ENCODE data around the gene IKZF5.

Gene IKZF5

DNA sequence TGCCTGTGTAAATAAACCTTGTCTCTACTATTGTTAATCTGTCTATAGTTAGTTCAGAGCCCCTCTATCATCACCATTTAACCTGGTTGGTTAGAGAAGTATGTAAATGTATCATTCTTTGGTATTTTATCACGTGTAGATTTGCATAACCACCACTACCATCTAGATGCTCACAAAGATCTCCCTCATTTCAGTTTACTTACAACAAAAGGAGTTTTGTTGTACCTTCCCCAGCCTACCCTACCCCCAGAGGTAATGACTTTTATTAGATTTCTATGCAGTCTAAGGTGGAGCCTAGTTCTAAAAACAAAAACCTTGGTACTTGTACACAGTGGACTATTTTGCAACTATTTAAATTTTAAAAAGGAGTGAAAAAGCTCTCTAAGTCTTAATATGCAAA lies 17.7 kb upstream of the IKZF5 start:
- no peak for DNase-seq (ENCODE audit: extremely low read depth, low read depth)
- no peak for TF ChIP-seq CTCF (IDR thresholded peaks at IDR 0.05; ENCODE audit: low read depth, low read length)

DNA sequence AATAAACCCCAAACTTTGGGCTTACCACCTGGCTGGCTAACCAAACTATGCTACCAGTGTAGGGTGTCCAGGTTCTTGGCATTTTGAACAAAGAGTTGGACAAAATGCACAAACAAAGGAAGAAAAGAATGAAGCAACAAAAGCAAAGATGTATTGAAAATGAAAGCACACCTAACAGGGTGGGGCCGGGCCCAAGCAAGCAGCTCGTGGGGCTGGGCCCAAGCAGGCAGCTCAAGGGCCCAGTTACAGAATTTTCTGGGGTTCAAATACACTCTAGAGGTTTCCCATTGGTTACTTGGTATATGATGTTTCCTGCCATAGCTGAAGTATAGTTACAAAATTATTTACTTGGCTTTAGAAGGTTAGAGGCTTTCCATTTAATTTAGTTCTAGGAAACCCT lies 15.9 kb upstream of the IKZF5 start:
- no peak for DNase-seq (ENCODE audit: extremely low read depth, low read depth)

GRCh38 chr10:123021517-123021916 lies 12.9 kb upstream of the IKZF5 start:
- no peak for DNase-seq (ENCODE audit: extremely low read depth, low read depth)
- peak; percentile 9 for TF ChIP-seq CTCF (IDR thresholded peaks at IDR 0.05; ENCODE audit: low read depth, low read length)

More for the DNA sequence above, 15.9 kb upstream of the IKZF5 start:
- TF ChIP-seq CTCF (IDR thresholded peaks at IDR 0.05; ENCODE audit: low read depth, low read length) = no peak

DNA sequence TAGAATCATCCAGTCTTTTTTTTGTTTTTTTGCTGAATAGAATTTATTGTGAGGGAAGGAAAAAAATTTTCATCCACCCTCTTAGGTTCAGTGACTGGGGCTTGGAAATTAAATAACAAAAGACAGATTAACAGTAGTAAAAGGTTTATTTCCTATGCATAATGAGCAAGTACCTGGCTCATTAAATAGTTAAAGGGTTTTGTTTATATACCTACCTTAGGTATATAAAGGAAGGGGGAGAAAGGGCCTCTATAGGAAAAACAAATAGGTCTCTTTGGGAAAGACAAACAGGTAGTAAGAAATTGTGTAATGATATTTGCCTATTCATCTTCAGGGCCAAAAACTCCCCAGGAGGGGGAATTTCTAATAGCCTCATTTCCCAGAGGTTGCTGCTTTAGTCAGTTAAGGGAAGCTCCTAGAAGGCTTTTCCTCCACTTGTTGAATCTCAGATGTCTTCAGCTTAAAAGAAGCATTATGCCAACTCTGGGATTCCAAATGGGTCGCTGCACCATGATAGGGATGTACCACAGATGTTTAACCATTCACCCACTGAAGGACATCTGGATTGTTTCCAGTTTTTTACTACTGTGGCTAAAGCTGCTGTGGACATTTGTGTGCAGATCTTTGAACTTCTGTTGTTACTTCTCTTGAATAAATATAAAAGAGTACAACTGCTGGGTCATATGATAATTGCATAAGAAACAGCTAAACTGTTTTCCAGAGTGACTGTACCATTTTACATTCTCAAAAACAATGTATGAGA lies 11.5 kb upstream of the IKZF5 start:
- no peak for TF ChIP-seq CTCF (IDR thresholded peaks at IDR 0.05; ENCODE audit: low read depth, low read length)
- no peak for DNase-seq (ENCODE audit: extremely low read depth, low read depth)

- no peak for DNase-seq (ENCODE audit: extremely low read depth, low read depth)
These were observed 10.7 kb upstream of the IKZF5 start for GRCh38 chr10:123019264-123019663.

DNA sequence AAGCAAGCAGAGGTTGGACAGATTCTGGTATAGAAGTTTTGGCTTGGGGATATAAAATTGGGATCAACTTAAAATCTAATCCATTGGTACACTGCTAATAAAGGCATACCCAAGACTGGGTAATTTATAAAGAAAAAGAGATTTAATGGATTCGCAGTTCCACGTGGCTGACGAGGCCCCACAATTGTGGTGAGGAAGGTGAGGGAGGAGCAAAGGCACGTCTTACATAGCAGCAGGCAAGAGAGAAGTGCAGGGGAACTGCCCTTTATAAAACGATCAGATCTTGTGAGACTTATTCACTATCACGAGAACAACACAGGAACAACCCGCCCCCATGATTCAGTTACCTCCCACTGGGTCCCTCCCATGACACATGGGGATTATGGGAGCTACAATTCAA lies 9.9 kb upstream of the IKZF5 start:
- TF ChIP-seq CTCF (IDR thresholded peaks at IDR 0.05; ENCODE audit: low read depth, low read length) = no peak
- DNase-seq (ENCODE audit: extremely low read depth, low read depth) = no peak

More at GRCh38 chr10:123019264-123019663, 10.7 kb upstream of the IKZF5 start:
- TF ChIP-seq CTCF (IDR thresholded peaks at IDR 0.05; ENCODE audit: low read depth, low read length) = no peak

DNA sequence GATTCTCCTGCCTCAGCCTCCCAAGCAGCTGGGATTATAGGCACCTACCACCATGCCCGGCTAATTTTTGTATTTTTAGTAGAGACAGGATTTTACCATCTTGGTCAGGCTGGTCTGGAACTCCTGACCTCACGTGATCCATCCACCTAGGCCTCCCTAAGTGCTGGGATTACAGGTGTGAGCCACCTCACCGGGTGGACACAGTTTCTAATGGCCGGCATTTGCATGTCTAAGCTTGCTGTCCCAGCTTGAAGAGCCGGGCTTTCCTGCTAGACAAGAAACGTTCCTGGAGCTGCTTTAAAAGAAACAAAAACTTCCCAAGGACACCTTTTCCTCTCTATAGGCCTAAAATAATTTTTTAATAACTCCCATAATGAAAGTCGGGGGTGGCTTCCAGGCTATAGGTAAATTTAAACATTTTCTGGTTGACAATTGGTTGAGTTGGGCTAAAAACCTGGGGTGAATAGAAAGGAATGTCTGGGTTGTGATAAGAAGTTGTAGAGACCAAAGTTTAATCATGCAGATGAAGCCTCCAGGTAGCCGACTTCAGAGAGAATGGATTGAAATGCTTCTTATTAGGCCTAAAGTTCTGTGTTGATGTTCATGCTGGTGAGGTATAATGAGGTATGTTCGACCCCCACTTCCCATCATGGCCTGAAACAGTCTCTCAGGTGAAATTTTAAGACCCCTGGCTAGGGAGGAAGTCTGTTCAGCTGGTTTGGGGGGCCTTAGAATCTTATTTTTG lies 9.0 kb upstream of the IKZF5 start:
- DNase-seq (ENCODE audit: extremely low read depth, low read depth) = no peak
- no peak for TF ChIP-seq CTCF (IDR thresholded peaks at IDR 0.05; ENCODE audit: low read depth, low read length)

Measured in AG09319 (cell line).